Measurements from ENCODE around the gene CRB1.

CRB1 gene

DNA sequence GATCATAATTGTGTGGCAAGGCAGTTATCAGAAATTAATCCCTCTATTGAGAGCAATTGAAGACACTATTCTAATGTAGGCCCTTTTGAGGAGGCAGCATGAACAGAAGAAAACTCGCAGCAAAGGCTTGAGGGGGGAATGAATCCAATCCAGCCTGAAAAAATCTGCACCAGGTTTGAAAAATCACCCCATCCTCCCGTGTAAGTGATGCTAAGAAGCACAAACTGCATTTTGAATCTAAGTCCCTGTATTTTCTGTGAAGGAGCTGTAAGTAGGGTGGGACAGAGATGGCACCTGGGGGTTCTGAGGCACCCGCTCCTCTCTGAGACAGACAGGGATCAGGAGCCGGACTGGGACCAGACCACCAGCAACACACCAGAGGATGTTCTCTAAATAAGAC is at the start of gene CRB1:
CRB1 (plus strand) TSS at position 241 of the 400 bp plus-strand sequence. CDS start 161 bp downstream, outside the sequence.
- TF ChIP-seq BHLHE40 (IDR thresholded peaks at IDR 0.05; ENCODE audit: borderline replicate concordance) (no peak), SUZ12 (IDR thresholded peaks at IDR 0.05) (no peak), L3MBTL2 (conservative IDR thresholded peaks at IDR 0.05) (no peak), ZNF384 (IDR thresholded peaks at IDR 0.05) (no peak), LEF1 (IDR thresholded peaks at IDR 0.05; ENCODE audit: borderline replicate concordance) (no peak)
- ChIA-PET POLR2A (no interaction called here), CTCF (no interaction called here)
- DNase-seq (ENCODE audit: extremely low spot score): peak; percentile 28

DNA sequence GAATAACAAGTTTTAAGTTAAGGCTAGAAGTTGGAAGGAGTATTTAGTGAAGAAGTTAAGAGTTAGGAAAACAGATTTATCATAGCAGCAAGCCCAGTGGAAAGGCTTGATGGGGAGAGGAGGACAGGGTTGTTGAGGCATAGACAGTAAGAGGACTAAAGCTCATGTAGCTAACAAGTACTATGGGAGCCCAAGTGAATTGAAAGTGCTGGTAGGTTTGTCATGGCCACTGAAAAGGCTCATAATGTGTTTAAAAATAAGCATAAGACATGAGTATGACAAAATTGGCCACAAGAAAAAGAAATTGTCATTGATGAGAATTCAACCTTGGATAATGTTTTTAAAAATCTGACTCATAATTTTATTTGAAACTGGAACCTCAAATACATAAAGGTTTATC is 49.2 kb upstream of the CRB1 start:
- TF ChIP-seq, protein P1, sequence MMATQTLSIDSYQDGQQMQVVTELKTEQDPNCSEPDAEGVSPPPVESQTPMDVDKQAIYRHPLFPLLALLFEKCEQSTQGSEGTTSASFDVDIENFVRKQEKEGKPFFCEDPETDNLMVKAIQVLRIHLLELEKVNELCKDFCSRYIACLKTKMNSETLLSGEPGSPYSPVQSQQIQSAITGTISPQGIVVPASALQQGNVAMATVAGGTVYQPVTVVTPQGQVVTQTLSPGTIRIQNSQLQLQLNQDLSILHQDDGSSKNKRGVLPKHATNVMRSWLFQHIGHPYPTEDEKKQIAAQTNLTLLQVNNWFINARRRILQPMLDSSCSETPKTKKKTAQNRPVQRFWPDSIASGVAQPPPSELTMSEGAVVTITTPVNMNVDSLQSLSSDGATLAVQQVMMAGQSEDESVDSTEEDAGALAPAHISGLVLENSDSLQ (IDR thresholded peaks at IDR 0.05): no peak
- TF ChIP-seq SUZ12 (IDR thresholded peaks at IDR 0.05) (no peak), FOXM1 (IDR thresholded peaks at IDR 0.05; ENCODE audit: borderline replicate concordance) (no peak), ZNF384 (IDR thresholded peaks at IDR 0.05) (no peak), HDGF (IDR thresholded peaks at IDR 0.05; ENCODE audit: borderline replicate concordance) (no peak), BHLHE40 (IDR thresholded peaks at IDR 0.05; ENCODE audit: borderline replicate concordance) (no peak), NFRKB (IDR thresholded peaks at IDR 0.05) (no peak), TARDBP (IDR thresholded peaks at IDR 0.05) (no peak), FOXK2 (IDR thresholded peaks at IDR 0.05) (no peak), ELF4 (IDR thresholded peaks at IDR 0.05) (no peak), LEF1 (IDR thresholded peaks at IDR 0.05; ENCODE audit: borderline replicate concordance) (no peak), L3MBTL2 (conservative IDR thresholded peaks at IDR 0.05) (no peak), ARNT (IDR thresholded peaks at IDR 0.05) (no peak)
- POLR2A ChIA-PET: no interaction called here

DNA sequence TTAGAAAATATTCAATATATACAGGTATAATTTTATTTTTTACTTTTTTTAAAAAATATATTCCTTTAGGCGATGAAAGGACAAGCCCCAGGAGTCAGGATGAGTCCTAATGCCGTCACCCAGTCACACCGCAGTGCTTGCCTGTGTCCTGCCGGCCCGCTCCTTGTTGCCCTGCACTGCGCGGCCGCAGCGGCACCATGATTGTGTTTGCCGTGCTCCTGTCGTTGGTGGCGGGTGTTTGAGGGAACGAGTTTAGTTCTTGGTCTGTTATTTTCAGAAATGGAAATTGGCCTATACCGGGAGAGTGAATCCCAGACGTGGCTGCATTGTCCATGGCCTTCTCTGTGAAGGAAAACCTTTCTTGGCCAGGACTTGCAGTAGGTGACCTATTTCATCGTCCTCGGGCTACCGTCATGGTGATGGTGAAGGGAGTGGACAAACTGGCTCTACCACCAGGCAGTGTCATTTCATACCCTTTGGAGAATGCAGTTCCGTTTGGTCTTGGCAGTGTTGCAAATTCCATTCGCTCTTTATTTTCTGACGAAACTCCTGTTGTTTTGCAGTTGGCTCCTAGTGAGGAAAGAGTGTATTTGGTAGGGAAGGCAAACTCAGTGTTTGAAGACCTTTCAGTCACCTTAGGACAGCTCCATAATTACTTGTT is 45.9 kb upstream of the CRB1 start:
- ChIA-PET POLR2A (no interaction called here), CTCF (no interaction called here)
- TF ChIP-seq TARDBP (IDR thresholded peaks at IDR 0.05) (no peak), HDGF (IDR thresholded peaks at IDR 0.05; ENCODE audit: borderline replicate concordance) (no peak), FOXA1 (IDR thresholded peaks at IDR 0.05) (no peak), SP1 (IDR thresholded peaks at IDR 0.05) (no peak), SUZ12 (IDR thresholded peaks at IDR 0.05) (no peak), ARNT (IDR thresholded peaks at IDR 0.05) (no peak)
- TF ChIP-seq, protein P1 (IDR thresholded peaks at IDR 0.05): no peak
- no peak for DNase-seq (ENCODE audit: extremely low spot score)

More for the DNA sequence above, 49.2 kb upstream of the CRB1 start:
- DNase-seq (ENCODE audit: extremely low spot score): no peak
- CTCF ChIA-PET: no interaction called here

DNA sequence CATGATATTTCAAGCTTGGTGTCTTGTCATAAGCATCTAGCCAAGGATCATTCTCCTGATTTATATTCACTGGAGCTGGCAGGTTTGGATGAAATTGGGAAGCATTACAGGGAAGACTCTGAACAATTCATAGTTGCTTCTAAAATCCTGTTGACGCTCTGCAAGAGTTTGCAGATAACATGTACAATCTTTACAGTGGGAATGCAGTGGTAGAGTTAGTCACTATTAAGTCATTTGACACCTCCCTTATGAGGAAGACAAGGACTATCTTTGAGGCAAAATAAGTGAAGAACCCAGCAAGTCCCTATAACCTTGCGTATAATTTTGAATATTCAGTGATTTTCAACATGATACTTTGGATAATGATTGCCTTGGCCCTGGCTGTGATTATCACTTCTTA is 45.3 kb upstream of the CRB1 start:
- no peak for TF ChIP-seq FOXK2 (IDR thresholded peaks at IDR 0.05)
- no peak for TF ChIP-seq NFRKB (IDR thresholded peaks at IDR 0.05)
- TF ChIP-seq L3MBTL2 (conservative IDR thresholded peaks at IDR 0.05): no peak
- no peak for TF ChIP-seq FOXM1 (IDR thresholded peaks at IDR 0.05; ENCODE audit: borderline replicate concordance)
- no peak for TF ChIP-seq ELF4 (IDR thresholded peaks at IDR 0.05)
- no peak for TF ChIP-seq ZNF384 (IDR thresholded peaks at IDR 0.05)
- TF ChIP-seq CTBP1 (IDR thresholded peaks at IDR 0.05; ENCODE audit: borderline replicate concordance): no peak
- TF ChIP-seq FOXA1 (IDR thresholded peaks at IDR 0.05): no peak
- no peak for TF ChIP-seq SP1 (IDR thresholded peaks at IDR 0.05)
- TF ChIP-seq LEF1 (IDR thresholded peaks at IDR 0.05; ENCODE audit: borderline replicate concordance): no peak
- no peak for TF ChIP-seq BHLHE40 (IDR thresholded peaks at IDR 0.05; ENCODE audit: borderline replicate concordance)
- no peak for TF ChIP-seq ARNT (IDR thresholded peaks at IDR 0.05)
- TF ChIP-seq, protein P1 (IDR thresholded peaks at IDR 0.05): no peak
- TF ChIP-seq HDGF (IDR thresholded peaks at IDR 0.05; ENCODE audit: borderline replicate concordance): no peak
- TF ChIP-seq TARDBP (IDR thresholded peaks at IDR 0.05): no peak
- no peak for TF ChIP-seq SUZ12 (IDR thresholded peaks at IDR 0.05)
- no peak for DNase-seq (ENCODE audit: extremely low spot score)
- ChIA-PET POLR2A (no interaction called here), CTCF (no interaction called here)

DNA sequence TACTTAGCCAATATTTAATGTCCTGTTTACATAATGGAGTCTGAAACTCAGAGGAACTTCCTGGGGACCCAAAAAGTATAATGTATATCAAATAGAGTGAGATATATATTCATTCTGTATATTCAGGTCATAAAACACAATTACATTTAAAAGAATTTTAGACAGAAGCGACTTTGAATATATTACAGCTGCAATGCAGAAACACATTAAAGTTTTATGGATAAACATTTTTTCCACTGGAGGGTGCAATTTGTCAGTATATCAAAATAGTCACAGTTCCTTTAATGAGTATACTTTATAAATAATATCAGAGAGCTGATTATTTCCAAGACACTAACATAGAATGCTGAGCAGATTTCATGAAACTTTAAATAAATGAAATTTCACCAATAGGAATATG is 43.9 kb upstream of the CRB1 start:
- DNase-seq (ENCODE audit: extremely low spot score): no peak
- CTCF ChIA-PET: no interaction called here
- TF ChIP-seq ELF4 (IDR thresholded peaks at IDR 0.05): no peak
- no peak for TF ChIP-seq BHLHE40 (IDR thresholded peaks at IDR 0.05; ENCODE audit: borderline replicate concordance)
- no peak for TF ChIP-seq CTBP1 (IDR thresholded peaks at IDR 0.05; ENCODE audit: borderline replicate concordance)
- no peak for TF ChIP-seq SUZ12 (IDR thresholded peaks at IDR 0.05)
- POLR2A ChIA-PET: no interaction called here

DNA sequence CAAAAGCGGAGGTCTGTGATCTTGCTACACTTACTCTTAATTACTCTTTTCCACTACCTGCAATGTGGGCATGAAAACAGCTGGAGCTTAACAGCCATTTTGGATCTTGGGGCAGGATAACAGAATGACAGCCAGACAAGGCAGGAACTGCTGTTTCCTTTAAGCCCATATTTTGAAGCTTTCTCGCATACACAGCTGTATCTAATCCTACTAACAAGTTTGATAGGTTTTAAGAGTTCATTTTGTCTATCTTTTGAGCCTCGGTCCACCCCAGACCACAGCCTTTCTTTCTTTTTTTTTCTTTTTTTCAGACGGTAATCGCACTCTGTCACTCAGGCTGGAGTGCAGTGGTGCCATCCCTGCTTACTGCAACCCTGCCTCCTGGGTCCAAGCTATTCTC is 42.4 kb upstream of the CRB1 start:
- CTCF ChIA-PET: no interaction called here
- no peak for DNase-seq (ENCODE audit: extremely low spot score)
- POLR2A ChIA-PET: no interaction called here
- no peak for TF ChIP-seq LEF1 (IDR thresholded peaks at IDR 0.05; ENCODE audit: borderline replicate concordance)
- TF ChIP-seq CTBP1 (IDR thresholded peaks at IDR 0.05; ENCODE audit: borderline replicate concordance): no peak
- TF ChIP-seq BHLHE40 (IDR thresholded peaks at IDR 0.05; ENCODE audit: borderline replicate concordance): no peak
- TF ChIP-seq ELF4 (IDR thresholded peaks at IDR 0.05): no peak
- no peak for TF ChIP-seq NFRKB (IDR thresholded peaks at IDR 0.05)
- no peak for TF ChIP-seq HDGF (IDR thresholded peaks at IDR 0.05; ENCODE audit: borderline replicate concordance)
- no peak for TF ChIP-seq ARNT (IDR thresholded peaks at IDR 0.05)
- TF ChIP-seq, protein P1 (IDR thresholded peaks at IDR 0.05): no peak
- no peak for TF ChIP-seq FOXK2 (IDR thresholded peaks at IDR 0.05)
- TF ChIP-seq FOXM1 (IDR thresholded peaks at IDR 0.05; ENCODE audit: borderline replicate concordance): no peak
- TF ChIP-seq TARDBP (IDR thresholded peaks at IDR 0.05): no peak
- no peak for TF ChIP-seq FOXA1 (IDR thresholded peaks at IDR 0.05)
- no peak for TF ChIP-seq ZNF384 (IDR thresholded peaks at IDR 0.05)
- TF ChIP-seq SP1 (IDR thresholded peaks at IDR 0.05): no peak
- TF ChIP-seq SUZ12 (IDR thresholded peaks at IDR 0.05): no peak
- TF ChIP-seq L3MBTL2 (conservative IDR thresholded peaks at IDR 0.05): no peak
